HG02973 (cell line): ENCODE measurements around the gene MROH2A.

ENCODE experiments used
- ATAC-seq: cut with Tn5 transposase; IDR thresholded peaks from one replicate; pipeline ENCODE4 v1.9.1; 2021; ENCODE audit warnings: moderate library complexity; ENCODE audit not compliant: unreplicated experiment

MROH2A gene

DNA sequence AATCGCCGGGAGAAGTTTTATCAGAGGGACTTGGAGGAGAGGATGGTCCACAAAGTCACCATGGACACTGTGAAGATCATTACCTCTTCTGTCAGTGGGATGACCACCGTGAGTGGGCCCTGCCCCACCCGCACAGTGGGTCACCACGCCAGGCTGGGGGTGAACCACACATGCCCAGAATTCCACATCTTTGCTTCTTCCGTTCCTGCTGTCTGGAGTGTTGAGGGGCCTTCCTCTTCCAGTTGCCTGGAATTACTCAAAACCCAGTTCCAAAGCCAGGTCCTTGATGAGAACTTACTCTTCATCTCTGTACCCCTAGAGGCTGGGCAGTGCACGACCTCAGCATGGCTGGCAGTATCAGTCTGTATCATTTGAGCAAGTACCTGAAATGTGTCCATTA is 22.1 kb downstream of the MROH2A start:
- ATAC-seq: no peak

DNA sequence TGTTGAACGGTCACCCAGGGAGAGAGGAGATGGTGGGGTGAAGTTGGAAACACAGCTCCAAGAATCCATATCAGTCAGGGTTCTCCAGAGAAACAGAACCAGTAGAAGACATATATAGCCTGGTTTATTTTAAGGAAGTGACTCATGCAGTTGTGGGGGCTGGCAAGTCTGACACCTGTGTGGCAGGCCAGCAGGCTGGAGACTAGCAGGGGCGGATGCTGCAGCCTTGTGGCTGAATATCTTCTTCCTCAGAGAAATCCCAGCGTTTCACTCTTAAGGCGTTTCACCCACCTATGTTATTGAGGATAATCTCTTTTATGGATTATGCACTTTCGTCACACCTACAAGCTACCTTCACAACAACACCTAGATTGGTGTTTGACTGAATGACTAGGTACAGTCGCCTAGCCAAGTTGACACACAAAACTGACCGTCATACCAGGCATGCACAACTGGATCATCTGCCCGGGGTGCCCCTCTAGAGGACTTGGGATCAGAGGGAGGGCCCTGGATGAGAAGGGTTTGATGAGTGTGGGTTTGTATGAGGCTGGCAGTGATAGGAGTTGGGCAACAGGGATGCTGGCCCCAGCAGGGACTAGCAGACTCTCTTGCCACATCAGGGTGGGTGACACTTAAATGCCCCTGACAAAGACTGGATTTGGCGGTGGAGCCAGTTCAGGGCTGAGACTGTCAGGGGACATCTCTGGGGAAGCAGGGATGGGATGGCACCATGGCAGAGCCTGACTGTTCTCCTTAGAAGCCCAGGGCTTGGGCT is 23.4 kb downstream of the MROH2A start:
- ATAC-seq: no peak

DNA sequence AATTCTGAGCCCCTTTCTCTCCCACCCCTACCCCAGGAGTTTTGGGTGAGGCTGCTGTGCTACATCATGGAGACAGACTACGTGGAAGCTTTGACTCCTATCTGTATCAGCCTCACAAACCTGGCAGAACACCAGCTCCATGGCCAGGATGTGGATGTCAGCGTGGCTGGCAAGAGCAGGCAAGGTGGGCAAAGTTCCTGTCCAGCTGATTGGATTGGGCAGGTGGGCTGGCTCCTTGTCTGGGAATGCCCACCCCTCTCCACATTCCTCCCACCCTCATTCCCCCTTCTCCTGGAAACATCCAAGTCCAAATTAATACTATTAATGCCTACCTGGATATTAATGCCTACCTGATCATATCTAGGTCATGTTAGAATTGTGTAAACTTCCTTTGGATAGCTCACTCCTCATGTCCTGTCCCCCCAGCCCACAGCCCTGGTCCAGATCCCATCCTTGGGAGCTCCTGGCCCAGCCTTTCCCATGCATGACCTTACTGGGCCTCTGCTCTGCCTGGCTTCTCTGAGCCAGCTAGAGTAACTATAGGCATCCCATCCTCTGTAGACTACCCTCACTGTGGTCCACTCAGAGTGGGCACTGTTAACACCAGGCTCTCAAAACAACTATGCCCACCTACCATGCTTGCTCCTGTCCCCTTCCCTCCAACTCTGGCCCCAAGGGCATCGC is 24.1 kb downstream of the MROH2A start:
- ATAC-seq: no peak

DNA sequence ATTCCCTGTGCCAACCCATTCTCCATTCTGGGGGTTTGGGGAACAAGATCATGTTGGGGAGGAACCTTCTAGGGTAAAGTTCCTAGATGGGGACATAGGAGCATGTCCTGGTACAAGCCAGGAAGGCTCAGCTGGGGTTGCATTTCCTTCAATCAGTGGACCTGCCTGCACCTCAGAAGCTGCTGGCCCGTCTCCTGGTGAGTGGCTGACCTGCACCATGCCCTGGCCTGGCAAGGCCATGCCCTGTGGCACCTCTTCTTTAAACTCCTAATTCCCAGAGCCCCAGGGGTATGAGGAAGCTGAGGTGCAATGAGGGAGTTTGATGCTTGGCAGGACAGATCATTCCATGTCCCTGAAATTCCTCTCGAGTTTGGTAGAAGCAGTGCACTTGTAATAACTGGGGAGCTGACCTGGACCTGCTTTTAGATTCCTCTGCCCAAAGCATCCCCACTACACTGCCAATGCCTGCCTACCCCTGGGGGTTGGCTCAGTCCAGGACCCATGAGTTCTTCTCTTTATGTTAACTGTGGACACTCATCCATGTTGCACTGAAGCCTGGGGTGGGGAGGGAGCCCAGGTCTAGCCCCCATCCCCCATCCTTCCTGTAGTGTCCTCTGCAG is 25.3 kb downstream of the MROH2A start:
- ATAC-seq: no peak

DNA sequence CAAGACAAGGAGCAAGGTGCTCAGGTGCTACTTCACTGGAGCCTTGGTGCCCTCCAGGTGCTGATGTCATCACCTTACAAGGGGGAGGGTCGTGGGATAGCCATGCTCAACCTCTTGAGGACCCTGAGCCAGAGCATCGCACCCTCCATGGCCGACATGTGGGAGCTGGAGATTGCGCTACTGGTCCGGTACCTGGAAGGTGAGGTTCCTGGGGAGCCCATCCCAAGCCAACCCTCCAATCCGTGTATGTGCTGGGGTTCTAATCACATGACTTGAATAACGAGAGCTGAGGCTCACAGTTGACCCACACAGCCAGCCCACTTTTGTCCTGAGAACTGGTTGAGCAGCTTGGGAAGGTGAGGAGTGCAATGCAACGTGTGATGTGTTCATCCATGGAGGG is 25.9 kb downstream of the MROH2A start:
- no peak for ATAC-seq

DNA sequence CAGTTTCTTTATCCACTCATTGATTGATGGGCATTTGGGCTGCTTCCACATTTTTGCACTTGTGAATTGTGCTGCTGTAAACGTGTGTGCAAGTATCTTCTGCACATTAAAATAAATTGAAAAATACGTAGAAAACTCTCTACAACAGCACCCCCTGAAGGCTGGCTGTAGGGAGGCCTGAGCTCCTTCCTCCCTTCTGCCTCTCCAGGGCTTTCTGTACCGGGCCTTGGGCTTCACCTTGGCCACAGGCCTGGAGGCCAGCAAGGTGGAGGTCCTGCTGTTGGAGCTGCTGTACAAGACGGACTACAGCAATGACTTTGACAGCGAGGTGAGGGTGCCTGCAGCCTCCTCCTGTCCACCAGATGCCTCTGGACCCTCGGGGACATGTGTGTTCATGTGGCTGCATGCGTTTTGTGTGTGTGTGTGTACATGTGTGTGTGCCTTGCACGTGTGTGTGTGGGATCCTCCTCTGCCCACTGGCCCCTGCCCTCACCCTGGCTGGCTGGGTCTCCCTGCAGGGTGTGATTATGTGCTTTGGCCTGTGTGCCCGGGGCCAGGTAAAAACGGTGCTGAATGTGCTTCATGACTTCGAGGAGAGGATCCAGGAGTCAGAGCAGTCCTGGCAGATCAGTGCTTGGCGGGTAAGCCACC is 29.2 kb downstream of the MROH2A start:
- ATAC-seq: no peak

DNA sequence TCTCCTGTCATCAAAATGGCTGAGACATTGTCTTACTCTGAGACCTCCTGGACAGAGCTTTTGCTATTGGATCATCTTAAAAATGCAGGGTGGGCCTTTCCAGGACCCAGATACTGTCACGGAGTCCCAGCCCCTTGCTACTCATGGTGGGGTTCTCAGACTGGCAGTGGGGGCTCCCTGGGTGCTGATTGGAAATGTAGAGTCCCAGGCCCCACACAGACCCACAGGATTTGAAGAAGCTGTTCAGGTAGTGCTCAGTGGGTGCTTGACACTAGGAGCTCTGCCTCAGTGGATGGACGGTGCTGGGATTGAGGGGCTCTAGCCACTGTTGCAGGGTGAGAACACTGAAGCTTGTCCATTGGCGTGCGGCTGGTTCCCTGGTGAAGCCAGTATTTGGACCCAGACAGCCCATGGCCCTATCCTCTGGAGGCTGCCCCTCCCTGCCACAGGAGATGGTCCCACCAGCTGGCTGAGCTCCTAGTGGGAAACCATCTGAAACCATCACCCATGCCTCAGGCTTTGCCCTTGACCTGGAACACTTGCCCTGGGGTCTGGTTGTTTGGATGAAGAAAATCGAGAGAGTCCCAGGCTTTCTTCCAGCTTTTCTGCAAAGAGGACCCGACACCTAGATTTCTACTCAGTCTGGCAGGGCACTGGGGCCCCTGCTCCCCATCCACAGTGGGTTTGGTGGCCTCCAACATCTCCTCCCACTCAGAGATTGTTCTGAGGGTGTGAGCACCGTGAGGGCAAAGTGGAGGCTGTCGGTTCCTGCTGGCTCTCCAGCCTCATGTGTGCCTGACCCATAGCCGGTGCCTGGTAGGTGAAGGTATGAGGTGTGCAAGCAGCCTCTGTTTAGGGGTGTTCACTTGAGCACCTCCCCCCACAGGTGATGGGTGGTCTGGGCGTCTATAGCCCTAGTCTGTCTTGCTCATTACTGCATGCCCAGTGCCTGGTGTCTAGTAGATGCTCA is 30.1 kb downstream of the MROH2A start:
- ATAC-seq: no peak

DNA sequence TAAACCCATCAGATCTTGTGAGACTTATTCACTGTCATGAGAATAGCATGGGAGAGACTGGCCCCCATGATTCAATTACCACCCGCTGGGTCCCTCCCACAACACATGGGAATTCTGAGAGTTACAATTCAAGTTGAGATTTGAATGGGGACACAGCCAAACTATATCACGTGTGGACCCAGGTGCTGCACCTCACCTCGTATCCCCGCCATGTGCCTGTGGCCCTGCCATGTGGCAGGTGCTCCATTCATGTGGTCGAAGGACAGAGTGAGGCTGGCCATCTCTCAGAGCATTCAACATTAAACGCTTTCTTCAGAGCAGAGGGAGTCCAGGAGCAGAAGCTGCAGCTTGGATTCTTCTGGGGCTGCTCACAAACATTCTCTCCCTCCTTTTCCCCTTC is 32.3 kb downstream of the MROH2A start:
- no peak for ATAC-seq

DNA sequence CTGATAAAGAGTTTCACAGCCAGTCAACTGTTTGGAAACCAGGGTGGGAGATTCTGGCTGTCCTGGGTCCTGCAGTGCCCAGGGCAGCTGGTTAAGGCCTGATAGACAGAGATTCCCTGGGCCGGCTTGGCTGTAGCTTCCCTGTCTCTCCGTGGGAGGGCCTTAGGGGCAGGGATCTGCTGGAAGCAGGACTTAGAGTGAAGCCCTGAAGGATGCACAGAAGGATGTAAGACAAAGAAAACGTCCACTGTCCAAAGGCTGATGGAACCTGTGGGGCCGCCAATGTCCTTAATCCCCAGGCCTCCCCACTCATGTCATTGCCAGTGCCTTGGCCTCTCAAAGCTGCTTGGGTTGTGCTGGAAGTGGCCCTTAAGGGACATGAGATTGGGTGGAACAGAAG is 33.0 kb downstream of the MROH2A start:
- no peak for ATAC-seq

DNA sequence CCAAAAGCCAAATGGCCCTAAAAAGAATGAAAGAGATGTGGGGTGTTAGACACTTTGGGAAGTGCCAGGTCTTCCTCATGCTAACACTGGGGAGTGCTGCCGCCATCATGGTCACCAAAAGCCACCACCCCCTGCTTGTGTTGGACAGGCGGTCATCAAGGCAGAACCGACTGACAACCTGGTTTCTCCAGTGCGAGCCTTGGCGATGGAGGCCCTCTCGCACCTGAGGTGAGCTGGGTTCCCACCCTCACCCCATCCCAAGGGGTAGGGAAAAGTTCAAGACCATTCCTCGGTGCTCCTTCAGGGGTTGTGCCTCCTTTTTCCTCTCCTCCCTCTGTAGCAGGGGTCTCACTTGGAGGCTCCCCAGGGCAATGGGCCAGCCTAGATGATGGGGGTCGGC is 33.6 kb downstream of the MROH2A start:
- no peak for ATAC-seq

DNA sequence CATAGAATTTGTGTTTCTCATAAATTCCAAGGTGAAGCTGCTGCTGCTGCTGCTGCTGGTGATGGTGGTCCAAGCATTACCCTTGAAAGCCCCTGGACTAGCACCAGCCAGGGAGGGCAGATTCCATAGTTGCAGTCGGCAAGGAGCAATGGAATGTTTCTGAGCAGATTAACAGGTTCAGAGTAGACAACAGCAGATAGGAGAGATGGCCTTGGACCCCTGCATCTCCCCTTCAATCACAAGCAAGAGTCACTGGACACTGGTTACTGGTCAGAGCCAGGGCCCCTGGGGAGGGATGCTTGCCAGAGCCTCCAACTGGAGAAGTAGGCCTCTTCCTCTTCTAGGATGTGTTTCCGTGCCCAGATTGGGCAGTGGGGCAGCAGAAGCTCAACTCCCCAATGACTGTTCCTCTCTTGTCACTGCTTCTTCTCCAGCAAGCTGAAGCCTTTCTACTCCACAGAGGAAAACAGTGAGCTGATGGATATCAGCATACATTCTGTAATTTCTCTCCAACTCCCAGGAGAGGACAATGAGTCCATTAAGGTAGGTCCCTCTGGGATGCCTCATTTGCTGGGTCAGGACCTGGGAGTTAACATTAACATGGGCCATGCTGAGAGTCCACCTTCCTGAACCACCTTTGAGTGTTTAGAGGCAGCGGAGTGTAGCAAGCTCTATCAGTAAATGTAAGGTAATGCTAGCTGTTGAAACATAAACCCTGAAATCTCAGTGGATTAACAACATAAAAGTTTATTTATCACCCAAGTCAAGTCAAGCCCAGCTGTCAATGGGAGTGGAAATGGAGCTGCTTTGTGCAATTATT is 35.3 kb downstream of the MROH2A start:
- ATAC-seq: no peak

DNA sequence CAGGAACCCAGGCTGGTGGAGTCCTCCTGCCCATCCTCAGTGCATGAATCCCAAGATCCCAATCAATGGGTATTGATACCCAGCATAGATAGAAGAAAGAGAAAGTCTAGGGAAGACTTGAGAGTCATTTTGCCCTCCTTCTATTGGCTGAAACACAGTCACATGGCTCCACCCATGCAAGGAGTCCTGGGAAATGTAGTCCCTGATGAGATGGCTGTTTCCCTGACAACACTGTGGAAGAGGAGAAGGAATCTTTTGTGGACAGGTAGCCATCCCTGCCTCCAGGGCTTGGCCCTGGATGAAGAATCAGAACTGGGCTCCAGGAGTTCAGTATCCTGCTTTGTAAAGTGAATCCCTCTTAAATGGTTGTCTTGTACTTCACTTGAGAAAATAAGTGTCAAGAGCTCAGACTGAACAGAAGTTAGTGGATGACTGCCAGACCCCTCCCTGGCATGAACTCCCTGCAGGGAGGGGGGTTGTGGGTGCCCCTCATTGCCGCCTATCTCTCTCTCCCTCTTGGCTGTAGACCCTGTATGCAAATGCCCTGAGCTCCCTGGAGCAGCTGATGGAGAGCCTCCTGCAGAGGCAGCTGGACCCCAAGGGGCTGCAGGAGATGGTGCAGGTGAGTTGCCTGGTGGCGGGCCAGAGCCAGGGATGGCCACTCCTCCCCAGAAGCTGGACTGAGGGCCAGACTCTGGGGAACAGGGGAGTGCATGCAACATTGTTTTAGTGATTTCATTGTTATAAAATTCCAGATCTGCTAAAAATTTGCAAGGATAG is 36.1 kb downstream of the MROH2A start:
- ATAC-seq: no peak

DNA sequence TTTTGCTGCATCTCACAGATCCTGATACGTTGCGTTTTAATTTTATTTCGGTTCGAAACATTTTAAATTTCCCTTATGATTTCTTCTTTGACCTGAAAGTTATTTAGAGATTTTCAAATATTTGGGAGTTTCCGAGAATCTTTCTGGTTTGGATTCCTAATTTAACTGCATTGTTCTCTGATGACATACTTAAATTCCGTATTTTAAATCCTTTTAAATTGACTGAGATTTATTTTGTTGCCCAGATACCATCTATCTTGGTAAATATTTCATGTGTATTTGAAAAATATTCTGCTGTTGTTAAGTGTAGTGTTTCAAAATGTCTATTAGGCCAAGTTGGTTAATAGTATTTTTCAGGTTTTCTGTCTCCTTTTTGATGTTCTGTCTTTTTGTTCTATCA is 37.7 kb downstream of the MROH2A start:
- no peak for ATAC-seq

DNA sequence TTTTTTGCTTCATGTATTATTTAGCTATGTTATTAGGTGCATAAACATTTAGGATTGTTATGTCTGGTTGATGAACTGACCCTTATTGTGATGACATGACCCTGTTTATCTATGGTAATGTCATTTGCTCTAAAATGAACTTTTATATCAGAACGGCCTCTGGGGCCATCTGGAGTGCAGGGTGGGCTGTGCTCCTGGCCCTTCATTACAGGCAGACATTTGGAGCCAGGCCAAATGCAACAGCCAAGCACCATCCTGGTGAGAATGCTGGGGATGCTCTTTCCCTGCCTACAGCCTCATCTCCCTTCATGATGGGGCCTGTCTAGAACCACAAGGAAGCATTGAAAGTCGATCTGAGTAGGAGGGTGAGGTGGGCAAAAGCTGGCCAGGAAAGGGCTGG is 38.2 kb downstream of the MROH2A start:
- no peak for ATAC-seq

DNA sequence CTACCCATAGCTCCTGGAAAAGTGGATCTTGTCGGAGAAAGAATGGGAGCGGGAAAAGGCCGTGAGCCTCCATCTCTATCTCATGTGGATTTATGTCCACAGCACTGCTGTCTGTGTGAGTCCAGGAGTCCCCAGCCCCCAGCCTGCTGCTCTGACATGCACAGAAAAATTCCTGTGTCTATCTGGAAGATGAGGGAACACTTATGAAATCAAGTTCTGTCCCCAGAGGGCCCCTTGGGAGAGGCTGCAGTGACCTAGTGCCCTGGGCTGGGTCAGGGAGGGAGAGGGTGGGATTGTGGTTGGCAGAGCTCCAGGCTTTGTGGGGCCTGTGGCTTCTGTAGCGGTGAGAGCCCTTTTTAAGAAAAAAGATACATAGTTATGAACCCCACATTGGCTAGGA is 38.6 kb downstream of the MROH2A start:
- no peak for ATAC-seq

DNA sequence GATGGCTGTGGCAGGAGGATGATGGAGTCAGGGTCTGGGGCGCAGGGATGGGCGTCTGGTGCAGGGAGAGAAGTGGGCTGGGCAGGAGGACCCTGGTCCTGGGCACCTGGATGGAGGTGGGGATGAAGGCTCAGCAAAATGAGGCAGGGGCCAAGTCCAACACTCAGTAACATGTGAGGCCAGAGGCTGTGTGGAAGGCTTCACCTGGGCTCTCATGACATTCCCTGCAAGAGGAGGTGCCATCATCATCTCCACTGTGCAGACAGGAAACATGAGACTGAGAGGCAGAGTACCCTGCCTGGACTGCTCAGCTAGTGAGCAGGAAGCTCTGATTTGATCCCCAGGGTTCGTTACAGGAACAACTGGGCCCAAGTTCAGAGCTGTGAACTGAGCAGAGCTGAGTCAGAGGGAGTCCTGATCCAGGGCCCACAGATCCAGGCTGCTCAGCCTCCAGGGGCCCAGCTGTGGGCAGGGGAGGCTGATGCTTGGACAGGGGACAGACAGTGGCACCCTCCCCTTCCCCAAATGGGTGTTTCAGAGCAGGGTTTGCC is 39.3 kb downstream of the MROH2A start:
- no peak for ATAC-seq

DNA sequence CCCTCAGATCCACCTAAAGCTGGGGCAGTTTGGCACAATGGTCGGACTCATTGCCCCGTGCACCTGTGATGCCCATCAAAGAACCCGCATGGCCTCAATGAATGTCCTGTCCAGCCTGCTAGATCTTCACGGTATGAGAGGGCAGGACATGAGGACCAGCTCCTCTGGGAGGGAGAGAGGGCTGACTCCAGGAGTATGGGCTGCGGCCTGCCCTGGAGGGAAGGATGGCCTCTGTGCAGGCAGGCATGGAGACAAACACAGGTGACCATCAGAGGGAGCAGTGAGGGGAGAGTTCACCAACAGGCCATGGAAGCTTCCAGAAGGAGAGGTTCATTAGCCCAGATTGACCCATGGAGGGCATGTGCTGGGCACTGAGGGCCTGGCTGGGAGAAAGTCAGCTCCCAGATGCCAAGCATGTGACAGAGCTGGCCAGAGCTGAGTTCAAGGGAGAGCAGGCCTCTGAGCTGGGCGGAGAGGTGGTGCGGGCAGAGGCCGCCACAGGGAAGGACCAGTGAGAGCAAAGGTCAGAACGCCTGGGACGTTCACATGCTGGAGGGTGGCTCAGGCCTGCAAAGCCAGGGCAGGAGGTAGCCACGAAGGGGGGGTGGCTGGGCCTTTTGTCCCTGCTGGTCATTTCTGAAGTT is 40.0 kb downstream of the MROH2A start:
- no peak for ATAC-seq
